ENCODE results near the gene TMC8. TPM values are rescaled to one million over a fixed set of nuclear protein-coding genes. Genes with fewer than 3 reads are reported as not detected.

Gene TMC8
- total and polyA plus RNA-seq, 2 donors (not counting 1 experiment from before 2014, with no cell fraction given) = 0.02 TPM; not detected in 1

- Histone ChIP-seq H3K4me2 (ENCODE audit: extremely low read depth, insufficient read depth, low read length) (no peak overlapping the region), H2AFZ (ENCODE audit: low read length) (no peak overlapping the region), H4K20me1 (ENCODE audit: control insufficient read depth, extremely low read depth, insufficient read depth, low read length) (no peaks in the 10 kb centered on the region), H3K4me1 (ENCODE audit: control insufficient read depth, extremely low read depth, insufficient read depth, low read length) (no peaks in the 10 kb centered on the region), H3K4me3 (replicated peaks in 1 of 4; ENCODE audit: control extremely low read depth in 1 of 4, insufficient read depth in 1 of 4, low read depth in 3 of 4, low read length in 4 of 4) (no peak overlapping the region), H3K9ac (ENCODE audit: insufficient read depth, low read length) (no peak overlapping the region), H3K36me3 (ENCODE audit: control insufficient read depth, insufficient read depth, low read length) (no peaks in the 10 kb centered on the region), H3K27ac (ENCODE audit: insufficient read depth, low read length) (no peak overlapping the region), H3K27me3 (ENCODE audit: control insufficient read depth, insufficient read depth, low read length) (no peaks in the 10 kb centered on the region), H3K79me2 (ENCODE audit: control insufficient read depth, insufficient read depth, low read length) (no peaks in the 10 kb centered on the region), H3K9me3 (ENCODE audit: control insufficient read depth, insufficient read depth, low read depth, low read length) (no peaks in the 10 kb centered on the region)
- TF ChIP-seq CTCF (conservative IDR thresholded peaks at IDR 0.05 in 1 of 2, IDR thresholded peaks at IDR 0.05 in 1 of 2; ENCODE audit: low read depth in 1 of 2, low read length in 2 of 2) = no peak
- no peak for TF ChIP-seq EZH2 (IDR thresholded peaks at IDR 0.05; ENCODE audit: low read length, missing control alignments)
- DNase-seq (ENCODE audit: low read depth in 2 of 2) = no peak
These were observed 34.4 kb downstream of the TMC8 start for GRCh38 chr17:78164748-78165607.

GRCh38 chr17:78166416-78166815 lies 35.8 kb downstream of the TMC8 start:
- Histone ChIP-seq H3K4me2 (ENCODE audit: extremely low read depth, insufficient read depth, low read length) (no peak overlapping the region), H3K27me3 (ENCODE audit: control insufficient read depth, insufficient read depth, low read length) (no peaks in the 10 kb centered on the region), H3K36me3 (ENCODE audit: control insufficient read depth, insufficient read depth, low read length) (no peaks in the 10 kb centered on the region), H3K27ac (ENCODE audit: insufficient read depth, low read length) (no peak overlapping the region), H3K9ac (ENCODE audit: insufficient read depth, low read length) (no peak overlapping the region), H2AFZ (ENCODE audit: low read length) (no peak overlapping the region), H4K20me1 (ENCODE audit: control insufficient read depth, extremely low read depth, insufficient read depth, low read length) (no peaks in the 10 kb centered on the region), H3K4me3 (replicated peaks in 1 of 4; ENCODE audit: control extremely low read depth in 1 of 4, insufficient read depth in 1 of 4, low read depth in 3 of 4, low read length in 4 of 4) (no peak overlapping the region), H3K4me1 (ENCODE audit: control insufficient read depth, extremely low read depth, insufficient read depth, low read length) (no peaks in the 10 kb centered on the region), H3K9me3 (ENCODE audit: control insufficient read depth, insufficient read depth, low read depth, low read length) (no peaks in the 10 kb centered on the region), H3K79me2 (ENCODE audit: control insufficient read depth, insufficient read depth, low read length) (no peaks in the 10 kb centered on the region)
- no peak for TF ChIP-seq CTCF (conservative IDR thresholded peaks at IDR 0.05 in 1 of 2, IDR thresholded peaks at IDR 0.05 in 1 of 2; ENCODE audit: low read depth in 1 of 2, low read length in 2 of 2)
- no peak for DNase-seq (ENCODE audit: low read depth in 2 of 2)

GRCh38 chr17:78168242-78168902 lies 37.8 kb downstream of the TMC8 start, which contains the start of gene SYNGR2:
TSS of gene SYNGR2 (plus strand) at chr17:78168581. CDS start at chr17:78168617, 36 bp downstream.
- peak within 1 kb of the TSS; percentile 75 for H3K4me2 ChIP-seq (ENCODE audit: extremely low read depth, insufficient read depth, low read length)
- no peaks in the 10 kb centered on the region for H3K9me3 ChIP-seq (ENCODE audit: control insufficient read depth, insufficient read depth, low read depth, low read length)
- H3K9ac ChIP-seq (ENCODE audit: insufficient read depth, low read length) = peak within 1 kb of the TSS; percentile 65
- peak within 1 kb of the TSS; percentile 75 for H2AFZ ChIP-seq (ENCODE audit: low read length)
- TF ChIP-seq CTCF (conservative IDR thresholded peaks at IDR 0.05 in 1 of 2, IDR thresholded peaks at IDR 0.05 in 1 of 2; ENCODE audit: low read depth in 1 of 2, low read length in 2 of 2) (no peak), EZH2 (IDR thresholded peaks at IDR 0.05; ENCODE audit: low read length, missing control alignments) (no peak)
- H4K20me1 ChIP-seq (ENCODE audit: control insufficient read depth, extremely low read depth, insufficient read depth, low read length) = no peaks in the 10 kb centered on the region
- DNase-seq (ENCODE audit: low read depth in 2 of 2) = peak in 1 of 2 donors; percentile 34
- no peaks in the 10 kb centered on the region for H3K36me3 ChIP-seq (ENCODE audit: control insufficient read depth, insufficient read depth, low read length)
- peaks cover 8% of the 10 kb centered on the region for H3K4me1 ChIP-seq (ENCODE audit: control insufficient read depth, extremely low read depth, insufficient read depth, low read length)
- no peaks in the 10 kb centered on the region for H3K79me2 ChIP-seq (ENCODE audit: control insufficient read depth, insufficient read depth, low read length)
- no peaks in the 10 kb centered on the region for H3K27me3 ChIP-seq (ENCODE audit: control insufficient read depth, insufficient read depth, low read length)
- no peak within 1 kb of the TSS for H3K27ac ChIP-seq (ENCODE audit: insufficient read depth, low read length)
- peak within 1 kb of the TSS; percentile 37 to 64 (median 42) for H3K4me3 ChIP-seq (replicated peaks in 1 of 4; ENCODE audit: control extremely low read depth in 1 of 4, insufficient read depth in 1 of 4, low read depth in 3 of 4, low read length in 4 of 4)

Measured in fibroblast of lung (primary cell).